Activated CD4-positive, alpha-beta T cell treated with anti-CD3 and anti-CD28 coated beads, Interleukin-2, Interleukin-6, amounts not matched to agents 100 ng/mL and 50 ng/mL, durations not matched to agents 16 hours and 8 hours (primary cell): ENCODE results near the gene IGSF11.
"Not testable (repeated sequence)": the region's sequence is repeated elsewhere in the genome, so short reads cannot be mapped to it uniquely, and the experiment has no call there.

Experiments used
- DNase-seq: peaks from one replicate; pipeline ENCODE4 v3.0.0-alpha.2; 2020

Gene IGSF11

GRCh38 chr3:119034256-119035013 is at the start of gene IGSF11:
TSS of gene IGSF11 (minus strand) at chr3:119034846. CDS start at chr3:119034582, 264 bp downstream.
- DNase-seq, result peak; percentile 68

DNA sequence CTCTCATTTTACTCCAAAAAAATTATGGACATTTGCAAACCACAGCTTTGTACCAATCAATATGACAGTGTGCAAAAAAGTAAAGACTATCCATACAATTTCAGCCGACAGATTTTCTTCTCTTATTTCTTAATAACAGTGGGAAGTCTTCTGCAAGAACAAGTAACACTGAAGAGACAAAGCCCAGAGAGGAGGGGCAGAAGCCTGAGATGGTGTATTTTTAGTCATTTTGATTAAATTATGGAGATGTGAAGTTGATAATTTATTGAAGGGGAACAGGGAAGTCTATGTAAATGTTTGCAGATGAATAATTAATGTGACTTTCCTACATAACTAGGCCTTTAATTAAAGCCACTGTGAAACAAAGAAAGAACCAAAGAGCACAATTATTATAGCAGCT is 45.7 kb upstream of the IGSF11 start:
- no peak for DNase-seq

GRCh38 chr3:119073258-119074001 is 38.8 kb upstream of the IGSF11 start:
- no peak for DNase-seq

- DNase-seq, result not testable (repeated sequence)
These were observed 37.8 kb upstream of the IGSF11 start for GRCh38 chr3:119072451-119072850.

DNA sequence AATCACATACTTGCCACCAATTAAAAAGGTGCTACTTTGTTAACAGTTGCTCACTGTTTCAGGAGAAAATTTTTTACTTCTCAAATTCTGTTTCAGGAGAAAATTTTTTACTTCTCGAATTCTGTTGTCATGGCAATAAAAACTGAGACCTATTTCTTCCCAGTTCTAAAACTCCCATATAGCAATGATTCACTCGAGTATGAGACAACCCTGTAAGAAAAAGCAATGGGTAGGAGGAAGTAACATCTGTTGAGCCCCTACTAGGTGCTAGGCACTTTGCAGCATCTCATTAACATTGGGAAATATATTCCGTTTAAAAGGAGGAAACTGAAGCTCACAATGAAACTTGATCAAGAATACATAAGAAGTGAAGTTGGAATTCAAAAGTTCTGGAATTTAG is 35.1 kb upstream of the IGSF11 start:
- no peak for DNase-seq

DNA sequence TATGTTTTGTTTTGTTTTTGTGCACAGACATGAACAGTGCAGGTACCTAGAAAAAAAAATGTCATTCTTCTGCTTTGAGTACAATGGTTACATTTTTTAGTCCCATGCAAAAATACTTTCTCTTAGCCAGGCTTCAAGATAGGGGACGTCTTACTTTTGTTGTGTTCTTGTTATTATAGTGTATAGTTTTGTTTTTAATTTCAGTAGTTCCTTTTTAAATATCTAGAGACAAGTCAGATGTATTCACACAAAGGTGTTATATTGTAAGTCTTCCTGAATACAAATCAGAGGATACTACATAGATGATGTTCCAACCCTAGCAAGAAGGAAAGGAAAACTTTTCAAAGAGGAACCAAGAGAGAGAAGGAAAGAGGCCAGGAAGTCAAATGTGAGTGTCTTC is 28.8 kb upstream of the IGSF11 start:
- DNase-seq, result no peak

- DNase-seq, result no peak
These were observed 28.2 kb upstream of the IGSF11 start for GRCh38 chr3:119062892-119063291.

- no peak for DNase-seq
These were observed 9.9 kb upstream of the IGSF11 start for GRCh38 chr3:119044593-119044992.

GRCh38 chr3:119042162-119042561 is 7.5 kb upstream of the IGSF11 start:
- no peak for DNase-seq

DNA sequence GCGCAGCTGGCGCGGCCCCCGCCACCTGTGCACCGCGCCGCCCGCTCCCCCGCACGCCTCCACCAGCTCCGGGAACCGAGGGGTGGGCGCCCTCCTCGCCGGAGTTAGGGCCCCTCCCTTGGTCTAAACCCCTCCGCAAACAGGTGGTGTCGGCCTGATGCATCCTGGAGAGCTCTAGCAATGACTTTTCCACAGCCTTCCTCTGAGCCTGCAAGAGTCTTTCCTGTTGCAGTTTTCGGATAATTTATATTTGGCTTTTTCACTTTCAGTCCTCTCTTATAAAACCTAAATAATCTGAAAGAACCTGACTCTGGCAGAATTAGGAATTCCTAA is 334 bp upstream of the IGSF11 start:
- DNase-seq, result no peak

DNA sequence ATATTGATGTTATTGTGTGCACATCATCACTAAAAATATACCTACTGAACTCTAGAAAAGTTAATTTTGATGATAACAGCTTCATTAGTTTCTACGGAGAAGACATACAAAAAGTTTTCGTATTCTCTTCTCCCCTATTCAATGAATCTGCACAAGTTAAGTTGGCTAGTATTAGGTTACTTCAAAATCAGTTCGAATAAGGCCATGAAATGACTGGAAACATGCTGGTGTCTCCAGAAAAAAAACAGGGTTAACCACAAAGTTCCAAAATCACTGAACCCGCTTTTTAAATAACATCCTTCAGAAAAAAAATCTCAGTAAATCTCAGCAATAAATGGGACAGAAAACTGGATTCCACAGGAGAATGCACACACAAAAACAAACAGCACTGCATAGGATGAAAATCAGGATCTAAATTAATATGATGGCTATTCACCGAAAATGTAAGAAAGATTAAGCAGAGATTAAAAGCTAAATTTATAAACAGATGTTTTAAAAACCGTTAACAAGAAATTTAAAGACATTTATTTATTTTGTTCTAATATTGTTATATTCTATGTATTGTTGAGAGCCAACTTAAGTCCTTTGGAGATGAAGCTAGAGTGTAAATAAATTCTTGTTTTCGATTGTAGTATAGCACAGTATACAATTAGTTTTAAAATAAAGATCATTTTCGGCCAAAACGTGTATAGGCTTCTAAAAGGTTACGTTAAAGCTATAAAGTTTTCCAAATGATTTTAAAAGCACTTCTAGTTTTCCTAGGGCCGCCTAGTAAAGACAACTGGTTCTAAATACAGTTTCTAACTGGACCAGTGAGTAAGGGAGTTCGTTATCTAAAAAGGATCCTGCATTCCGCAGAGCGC is 1.0 kb downstream of the IGSF11 start:
- DNase-seq, result no peak

DNA sequence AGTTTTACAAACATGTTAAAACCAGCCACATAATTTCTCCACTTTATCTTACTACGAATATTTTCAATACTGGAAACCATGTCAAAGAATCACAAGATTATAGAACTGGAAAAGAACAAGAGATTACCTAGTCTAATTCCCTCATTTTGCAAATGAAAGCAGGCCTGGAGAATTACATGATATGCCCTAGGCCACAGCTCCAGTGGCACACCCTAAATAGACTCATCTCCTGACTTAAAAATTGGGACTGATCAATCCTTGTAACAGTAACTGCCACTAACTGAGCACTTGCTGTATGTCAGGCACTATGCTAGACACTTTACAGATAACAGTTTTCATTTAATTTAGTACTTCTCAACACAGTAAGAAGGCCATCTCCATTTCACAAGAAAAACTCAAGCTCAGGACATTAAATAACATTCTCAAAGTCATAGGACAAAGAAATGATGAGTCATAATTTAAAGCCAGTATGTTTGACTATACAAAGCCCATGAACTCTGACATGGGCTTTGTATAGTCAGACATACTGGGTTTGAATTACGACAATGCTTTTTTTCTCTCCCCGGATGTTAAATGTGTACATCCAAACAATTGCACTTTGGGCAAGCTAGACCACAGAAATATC is 9.4 kb downstream of the IGSF11 start:
- no peak for DNase-seq

- DNase-seq, result no peak
These were observed 14.7 kb downstream of the IGSF11 start for GRCh38 chr3:119019767-119020518.

GRCh38 chr3:119018690-119019463 is 15.8 kb downstream of the IGSF11 start:
- DNase-seq, result no peak

DNA sequence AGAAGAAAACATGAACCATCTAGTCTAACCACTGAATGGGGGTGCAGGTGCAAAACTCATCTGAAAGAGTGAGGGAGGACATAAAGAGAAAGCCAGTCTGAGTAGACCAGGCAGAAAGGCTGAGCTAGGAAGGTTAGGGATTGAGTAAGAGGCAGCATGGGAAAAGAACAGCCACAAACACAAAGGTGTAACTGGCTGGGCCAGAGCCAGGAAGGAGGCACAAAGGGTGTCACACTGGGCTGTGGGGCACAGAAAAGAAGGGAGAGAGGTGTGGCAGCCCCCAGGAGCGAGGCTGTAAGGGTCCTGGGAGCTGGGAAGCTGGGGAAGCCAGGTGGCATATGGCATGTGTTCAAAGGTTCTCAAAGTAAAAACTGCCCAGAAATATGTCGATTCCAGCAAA is 18.7 kb downstream of the IGSF11 start:
- DNase-seq, result no peak

- DNase-seq, result no peak
These were observed 20.7 kb downstream of the IGSF11 start for GRCh38 chr3:119013951-119014350.

DNA sequence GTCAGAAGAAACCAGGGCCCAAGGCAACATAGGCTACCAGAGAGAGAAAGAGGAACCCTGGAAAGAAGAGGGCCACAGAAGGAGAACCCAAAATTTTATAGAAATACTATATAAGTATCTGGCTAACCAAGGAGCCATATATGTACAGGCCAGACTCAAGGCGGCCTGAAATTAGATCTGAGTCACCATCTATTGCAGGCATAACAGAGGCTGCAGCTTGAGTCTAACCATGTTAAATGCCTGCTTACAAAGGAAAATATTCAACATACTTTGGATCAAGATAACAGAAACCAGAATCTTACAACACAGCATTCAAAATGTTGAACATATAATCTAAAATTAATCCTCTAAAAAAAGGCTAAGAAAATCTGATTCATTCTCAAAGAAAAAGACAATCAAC is 23.1 kb downstream of the IGSF11 start:
- no peak for DNase-seq

DNA sequence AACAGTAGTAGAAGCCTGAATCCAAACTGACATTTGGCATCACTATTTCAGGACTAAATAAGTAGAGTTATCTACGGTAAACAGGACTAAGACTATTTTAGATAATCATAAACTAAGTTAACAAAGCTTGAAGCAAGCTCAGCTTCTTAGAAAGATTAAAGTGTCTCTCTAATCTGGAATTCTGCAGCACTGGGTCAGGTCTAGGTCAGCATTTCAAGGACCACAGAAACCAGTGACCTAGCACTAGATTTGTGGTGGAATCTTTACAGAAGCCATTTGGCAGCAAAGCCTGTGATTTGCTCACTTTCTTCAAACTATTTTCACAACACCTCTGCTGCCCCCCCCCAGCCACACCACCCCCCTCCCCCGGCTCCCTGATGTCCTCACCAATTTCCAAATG is 37.5 kb downstream of the IGSF11 start:
- DNase-seq, result no peak

DNA sequence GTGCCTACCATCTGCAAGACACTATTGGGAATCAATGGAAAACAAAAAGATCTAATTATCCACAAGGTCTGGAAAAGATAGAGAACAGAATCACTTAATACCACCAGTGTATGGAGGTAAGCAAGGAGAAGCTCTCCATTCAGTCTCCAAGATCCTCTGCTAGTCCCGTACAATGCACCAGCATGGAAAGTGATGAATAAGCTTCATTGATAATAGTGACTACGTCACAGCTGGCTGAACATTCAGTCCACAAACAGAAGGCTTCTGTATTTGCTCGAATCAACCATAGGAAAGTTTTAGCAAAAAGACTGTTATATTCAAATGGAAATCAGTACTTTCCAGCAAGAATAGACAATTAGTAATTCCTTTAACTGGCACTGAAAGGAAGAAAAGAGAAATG is 42.9 kb downstream of the IGSF11 start:
- DNase-seq, result no peak

- DNase-seq, result no peak
These were observed 43.7 kb downstream of the IGSF11 start for GRCh38 chr3:118990823-118991560.
